Hematopoietic multipotent progenitor cell treated with erythropoietin and hydrocortisone succinate and interleukin-3 and kit ligand, for 15 days (in vitro differentiated cells): ENCODE measurements around the gene DCTN2.
A peak's percentile ranks its signal among the peaks of the same experiment; 100 is the strongest.

Source experiments
- DNase-seq: peaks from one replicate; pipeline ENCODE4 v3.0.0-alpha.2; 2015; ENCODE audit warnings: low spot score

Gene DCTN2

DNA sequence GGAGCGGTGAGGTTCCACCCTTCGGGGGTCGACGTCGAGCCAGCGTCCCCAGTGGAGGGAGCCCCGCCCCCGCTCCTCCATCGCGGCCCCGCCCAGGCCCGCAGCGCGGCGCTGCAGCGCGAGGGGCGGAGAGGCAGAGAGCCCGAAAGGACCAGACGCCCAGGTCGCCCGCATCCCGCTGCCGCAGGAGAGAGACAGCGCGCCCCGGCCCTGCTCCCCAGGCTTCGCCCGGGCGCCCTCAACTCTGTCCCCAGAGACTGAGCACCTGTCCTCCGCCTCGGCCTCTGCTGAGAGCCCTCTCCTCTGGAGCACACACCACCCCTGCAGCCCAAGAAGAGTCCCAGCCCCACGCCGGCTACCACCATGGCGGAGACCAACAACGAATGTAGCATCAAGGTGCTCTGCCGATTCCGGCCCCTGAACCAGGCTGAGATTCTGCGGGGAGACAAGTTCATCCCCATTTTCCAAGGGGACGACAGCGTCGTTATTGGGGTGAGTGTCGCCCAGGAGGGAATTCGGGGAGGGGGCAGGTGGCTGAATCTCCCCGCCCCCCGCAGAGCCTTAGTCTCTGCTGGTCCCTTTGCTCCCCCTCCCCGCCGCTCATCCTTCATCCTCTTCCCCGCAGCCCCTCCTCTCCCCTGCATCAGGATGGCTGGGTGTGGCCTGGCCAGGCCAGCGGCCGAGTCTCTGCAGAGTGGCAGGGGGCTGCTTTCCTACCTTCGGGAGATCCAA lies 3.1 kb upstream of the DCTN2 start, which contains the start of gene KIF5A:
Gene KIF5A (plus strand): TSS at position 136 of the 732 bp plus-strand sequence. CDS start 228 bp downstream, at position 364.
- DNase-seq: peak; percentile 63

DNA sequence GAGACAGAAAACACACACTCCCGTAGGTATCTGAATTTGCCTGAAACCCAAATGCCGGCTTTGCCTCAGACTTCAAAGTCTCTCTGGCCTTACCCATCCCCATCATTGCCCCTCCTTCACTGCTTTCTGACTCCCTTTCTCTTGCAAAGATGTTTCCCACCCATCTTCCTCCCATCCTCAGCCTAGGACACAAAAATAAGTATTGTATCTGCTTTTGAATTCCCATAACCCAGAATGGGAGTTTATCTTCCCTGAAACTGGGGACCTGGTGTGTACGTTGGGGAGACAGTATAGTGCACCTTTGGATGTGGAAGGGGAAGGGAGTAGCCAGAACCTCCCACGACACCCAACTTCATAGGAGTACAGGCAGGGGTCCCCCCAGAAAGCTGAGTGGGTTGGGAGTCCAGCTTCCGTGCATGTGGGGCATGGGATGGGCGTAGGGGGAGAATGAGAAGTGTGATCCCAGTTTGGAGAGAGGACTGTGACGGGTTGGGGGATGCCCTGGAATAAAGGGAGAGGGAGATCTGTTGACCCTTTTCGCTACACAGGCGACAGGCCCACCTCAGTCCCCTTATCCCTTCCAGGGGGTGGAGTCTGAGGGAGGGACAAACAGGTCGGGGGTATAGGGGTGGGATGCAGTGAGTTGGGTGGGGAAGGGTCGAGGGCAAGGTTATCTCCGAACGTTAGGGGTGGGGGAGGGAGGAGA lies 2.4 kb upstream of the DCTN2 start:
- DNase-seq: no peak

DNA sequence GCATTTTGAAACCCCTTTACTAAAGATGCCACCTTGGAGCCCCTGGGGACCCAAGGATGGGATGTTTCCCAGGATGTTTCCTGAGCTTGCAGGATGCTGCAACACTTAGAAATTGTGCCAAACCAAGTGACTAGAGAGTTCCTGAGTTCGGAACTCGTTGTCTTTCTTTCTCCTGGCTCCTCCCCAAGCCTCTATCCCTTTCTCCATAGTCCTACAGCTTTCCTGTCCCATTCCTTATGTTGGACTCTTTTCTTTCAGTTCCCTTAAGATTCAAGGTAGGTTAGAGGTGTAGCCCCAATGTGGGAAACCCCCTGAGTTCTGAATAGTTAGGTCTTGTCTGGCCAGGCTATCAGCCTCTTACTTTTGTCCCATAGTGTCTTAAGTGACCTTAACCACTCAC lies 1.5 kb upstream of the DCTN2 start:
- DNase-seq: no peak

DNA sequence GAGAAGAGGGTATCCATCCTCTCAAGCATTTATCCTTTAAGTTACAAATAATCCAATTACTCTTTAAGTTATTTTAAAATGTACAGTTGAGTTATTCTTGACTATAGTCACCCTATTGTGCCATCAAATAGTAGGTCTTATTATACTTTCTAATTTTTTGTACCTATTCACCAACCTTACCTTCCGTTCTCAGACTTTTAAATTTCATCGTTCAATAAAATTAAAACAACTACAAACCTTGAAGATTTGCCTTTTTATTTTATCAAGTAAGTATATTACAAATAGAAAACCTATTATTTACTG lies 972 bp upstream of the DCTN2 start:
- no peak for DNase-seq

DNA sequence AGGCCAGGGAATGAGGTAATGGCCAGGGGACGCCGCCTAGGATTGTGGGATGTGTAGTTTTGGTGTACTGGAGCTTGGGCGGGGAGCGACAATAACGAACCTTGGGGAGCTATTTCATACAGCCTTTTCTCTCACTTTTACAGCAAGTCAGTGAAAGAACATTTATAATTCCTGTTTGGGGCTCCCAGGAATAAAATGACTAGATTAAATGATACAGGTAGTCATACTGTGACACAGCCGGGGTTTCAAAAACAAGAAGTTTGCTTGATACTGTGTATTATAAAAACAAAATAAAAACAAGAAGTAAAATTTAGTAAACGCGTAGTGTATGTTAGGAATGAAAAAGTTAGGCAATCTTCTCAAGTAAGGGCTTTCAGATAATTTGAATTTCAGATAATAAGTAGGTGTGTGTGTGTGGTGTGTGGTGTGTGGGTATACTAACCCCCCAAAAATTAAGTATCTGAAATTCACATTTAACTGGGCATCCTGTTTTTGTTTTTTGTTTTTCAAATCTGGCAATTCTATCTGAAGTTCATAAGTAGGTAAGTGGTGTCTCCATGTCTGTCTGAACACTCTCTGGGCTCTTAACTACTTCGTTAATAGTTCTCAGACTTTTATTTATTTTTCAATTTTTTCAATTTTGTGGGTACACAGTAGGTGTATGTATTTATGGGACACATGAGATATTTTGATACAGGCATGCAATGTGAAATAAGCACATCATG lies 458 bp upstream of the DCTN2 start:
- DNase-seq: no peak

GRCh38 chr12:57545809-57546437 lies 1.1 kb downstream of the DCTN2 start:
- no peak for DNase-seq

- no peak for DNase-seq
These were observed 3.4 kb downstream of the DCTN2 start for GRCh38 chr12:57543581-57543980.

GRCh38 chr12:57541717-57542116 lies 5.3 kb downstream of the DCTN2 start:
- DNase-seq: no peak

GRCh38 chr12:57541001-57541400 lies 6.0 kb downstream of the DCTN2 start:
- DNase-seq: no peak

DNA sequence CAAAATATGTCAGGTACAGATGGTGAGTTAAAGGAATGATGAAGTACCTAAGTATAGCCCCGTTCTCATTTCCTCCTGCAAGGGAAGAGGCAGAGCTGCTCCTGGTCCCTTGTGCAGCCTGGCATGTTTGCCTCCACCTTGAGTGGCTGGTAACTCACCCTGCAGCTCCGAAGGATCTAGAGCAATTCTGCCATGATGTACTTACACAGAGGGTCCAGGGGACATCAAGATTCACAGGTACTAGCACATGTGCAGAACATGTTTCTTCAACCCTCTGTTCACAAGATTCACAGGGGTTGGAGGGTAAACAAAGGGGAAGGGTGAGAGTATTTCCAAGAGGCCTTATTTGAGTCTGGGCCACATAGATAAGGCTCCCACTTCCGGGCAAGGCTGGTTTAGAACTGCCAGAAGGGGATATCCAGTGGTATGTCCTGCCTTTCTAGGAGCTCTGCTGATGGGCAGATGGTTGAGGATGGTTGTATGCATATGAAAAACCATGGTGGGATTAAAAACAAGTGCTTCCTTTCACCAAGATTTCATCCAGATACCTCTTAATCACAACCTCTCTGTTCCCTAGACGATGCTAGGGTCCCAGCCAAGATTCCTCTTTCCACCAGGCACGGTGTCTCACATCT lies 7.7 kb downstream of the DCTN2 start:
- DNase-seq: peak; percentile 59

DNA sequence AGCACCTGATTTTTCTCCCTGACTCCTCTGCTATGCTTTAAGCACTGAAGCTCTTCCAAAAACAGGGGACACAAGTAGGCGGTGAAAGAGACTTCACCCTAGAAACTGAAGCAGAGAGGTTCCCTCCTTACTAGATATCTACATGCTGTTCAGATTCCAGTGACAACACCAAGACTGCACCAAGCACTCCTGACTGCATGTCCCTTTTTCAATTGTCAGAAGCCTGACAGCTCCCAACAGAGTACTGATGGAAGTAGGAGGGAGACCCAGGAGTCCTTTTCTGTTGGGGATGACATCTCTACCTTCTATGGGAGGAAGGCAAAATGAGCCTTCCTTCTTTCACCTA lies 10.4 kb downstream of the DCTN2 start:
- no peak for DNase-seq

GRCh38 chr12:57535764-57536596 lies 11.0 kb downstream of the DCTN2 start:
- DNase-seq: no peak

GRCh38 chr12:57534991-57535543 lies 11.9 kb downstream of the DCTN2 start:
- no peak for DNase-seq

DNA sequence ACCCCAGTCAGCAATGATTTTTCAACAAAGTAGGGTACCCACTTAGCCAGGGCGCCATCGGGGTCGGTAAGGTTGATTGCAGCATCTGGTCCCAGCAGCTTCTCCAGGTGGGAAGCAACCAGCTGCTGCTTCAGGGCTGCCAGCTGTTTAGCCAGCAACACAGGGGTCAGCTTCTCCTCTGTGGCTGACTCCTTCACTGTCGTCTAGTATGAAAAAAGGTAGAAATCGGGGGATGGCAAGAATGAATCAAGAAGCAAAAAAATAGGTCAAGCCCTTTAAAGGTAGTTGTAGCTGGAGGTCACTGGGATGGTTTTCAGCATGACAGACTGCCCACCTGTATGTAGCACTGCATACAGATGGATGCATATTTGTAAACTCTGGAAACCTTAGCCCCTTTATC lies 12.7 kb downstream of the DCTN2 start:
- DNase-seq: no peak

GRCh38 chr12:57533108-57533507 lies 13.9 kb downstream of the DCTN2 start:
- DNase-seq: no peak

GRCh38 chr12:57531836-57532235 lies 15.2 kb downstream of the DCTN2 start:
- DNase-seq: no peak

DNA sequence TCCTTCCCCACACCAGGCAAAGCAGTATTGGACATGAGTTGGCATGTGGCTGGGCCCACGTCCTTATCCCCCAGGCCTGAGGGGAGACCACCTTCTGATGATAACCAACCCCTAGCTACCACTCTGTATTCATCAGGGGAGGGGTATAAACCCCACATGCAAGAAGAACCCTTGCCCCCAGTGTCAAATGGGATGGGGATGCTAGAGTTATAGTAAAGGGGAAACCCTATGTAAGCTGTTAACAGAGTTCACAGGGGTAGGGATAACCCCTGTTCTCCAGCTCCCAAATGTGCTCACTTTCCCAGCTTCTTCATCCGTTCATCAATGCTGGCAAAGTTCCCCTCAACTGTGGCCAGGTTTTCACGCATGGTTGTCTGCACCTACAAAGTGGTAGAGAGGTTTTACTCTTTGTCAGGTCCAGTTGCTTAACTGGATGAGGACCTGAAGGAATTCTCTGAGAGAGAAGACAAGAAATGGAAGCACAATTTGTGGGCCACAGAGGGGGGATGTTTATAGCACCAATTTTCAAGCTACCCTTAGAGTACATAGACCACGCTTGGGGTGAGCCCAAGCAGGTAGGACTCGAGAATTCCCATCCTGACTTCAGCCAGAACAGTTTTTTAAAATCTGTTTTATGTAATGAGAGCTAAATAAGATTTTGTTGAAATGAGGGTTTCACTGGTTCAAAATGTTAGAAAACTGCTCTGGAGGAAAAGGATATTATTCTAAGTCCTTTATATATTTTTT lies 16.4 kb downstream of the DCTN2 start:
- DNase-seq: no peak

DNA sequence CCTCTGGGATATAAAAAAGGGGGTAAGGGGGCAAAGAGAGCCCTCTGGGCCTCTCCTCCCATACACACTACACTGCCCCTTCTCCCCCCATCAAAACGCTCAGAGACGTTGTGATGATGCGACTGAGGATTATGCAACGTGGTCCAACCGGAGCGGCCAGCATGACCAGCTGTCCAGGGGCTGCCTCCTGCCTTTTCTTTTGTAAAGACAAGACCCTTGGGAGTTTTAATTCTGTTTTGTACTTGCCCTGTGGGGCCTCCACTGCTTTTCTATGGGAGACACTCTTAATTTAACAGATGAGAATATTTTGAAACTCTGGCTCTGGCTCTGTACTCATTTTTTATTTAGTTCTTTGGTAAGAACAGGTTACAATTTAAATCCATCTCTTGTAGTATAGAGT lies 17.2 kb downstream of the DCTN2 start:
- DNase-seq: no peak

GRCh38 chr12:57528831-57529555 lies 18.0 kb downstream of the DCTN2 start:
- no peak for DNase-seq

GRCh38 chr12:57528176-57528575 lies 18.8 kb downstream of the DCTN2 start:
- no peak for DNase-seq
